Measurements from ENCODE around the gene DPP9. TPM values are rescaled to one million over a fixed set of nuclear protein-coding genes. Genes with fewer than 3 reads are reported as not detected.
"Not testable (repeated sequence)": the region's sequence is repeated elsewhere in the genome, so short reads cannot be mapped to it uniquely, and the experiment has no call there.

Gene DPP9
- polyA plus RNA-seq, 1 donor, result 25.9 TPM

DNA sequence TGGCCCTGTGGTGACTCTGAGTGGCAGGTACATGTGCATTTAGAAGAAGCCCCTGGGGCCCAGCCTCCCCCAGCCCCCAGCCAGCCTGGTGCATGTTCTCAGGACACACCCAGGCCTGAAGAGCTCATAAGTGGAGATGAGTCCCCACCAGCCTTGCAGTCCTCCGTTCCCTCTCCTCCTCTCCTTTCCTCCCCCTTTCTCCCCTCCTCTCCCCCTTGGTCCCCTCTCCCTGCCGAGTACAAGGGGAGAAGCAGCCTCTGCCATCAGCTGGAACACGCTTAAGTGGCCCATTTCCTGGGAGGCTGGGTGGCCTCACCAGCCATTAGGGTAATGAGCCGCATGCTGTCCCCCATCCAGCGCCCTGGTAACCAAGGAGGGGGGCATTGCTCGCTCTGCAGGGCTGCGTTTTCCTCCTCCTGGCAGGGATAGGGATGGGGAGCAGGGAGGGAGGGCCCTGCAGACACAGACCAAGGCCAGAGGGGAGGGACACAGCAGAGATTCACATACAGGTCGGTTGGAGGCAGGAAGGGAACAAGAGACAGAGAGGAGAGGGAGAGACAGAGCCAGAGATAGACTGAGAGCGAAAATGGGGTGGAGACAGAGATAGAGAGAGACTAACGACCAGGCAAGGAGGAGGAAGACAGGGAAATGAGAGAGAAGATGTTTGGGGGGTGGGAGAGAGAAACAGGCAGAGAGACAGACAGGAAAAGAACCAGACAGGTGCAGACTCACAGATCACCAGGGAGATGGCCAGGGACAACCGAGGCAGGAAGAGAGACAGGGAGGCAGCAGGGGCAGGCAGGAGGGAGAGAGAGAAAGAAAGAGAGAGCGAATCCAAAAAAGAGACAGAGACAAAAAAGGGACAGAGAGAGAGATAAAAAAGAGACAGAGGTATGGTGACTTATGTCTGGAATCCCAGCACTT is 19.3 kb upstream of the DPP9 start:
- no peak for DNase-seq

GRCh38 chr19:4740092-4740491 is 16.4 kb upstream of the DPP9 start:
- no peak for DNase-seq

GRCh38 chr19:4738734-4739133 is 15.1 kb upstream of the DPP9 start:
- DNase-seq, result no peak

DNA sequence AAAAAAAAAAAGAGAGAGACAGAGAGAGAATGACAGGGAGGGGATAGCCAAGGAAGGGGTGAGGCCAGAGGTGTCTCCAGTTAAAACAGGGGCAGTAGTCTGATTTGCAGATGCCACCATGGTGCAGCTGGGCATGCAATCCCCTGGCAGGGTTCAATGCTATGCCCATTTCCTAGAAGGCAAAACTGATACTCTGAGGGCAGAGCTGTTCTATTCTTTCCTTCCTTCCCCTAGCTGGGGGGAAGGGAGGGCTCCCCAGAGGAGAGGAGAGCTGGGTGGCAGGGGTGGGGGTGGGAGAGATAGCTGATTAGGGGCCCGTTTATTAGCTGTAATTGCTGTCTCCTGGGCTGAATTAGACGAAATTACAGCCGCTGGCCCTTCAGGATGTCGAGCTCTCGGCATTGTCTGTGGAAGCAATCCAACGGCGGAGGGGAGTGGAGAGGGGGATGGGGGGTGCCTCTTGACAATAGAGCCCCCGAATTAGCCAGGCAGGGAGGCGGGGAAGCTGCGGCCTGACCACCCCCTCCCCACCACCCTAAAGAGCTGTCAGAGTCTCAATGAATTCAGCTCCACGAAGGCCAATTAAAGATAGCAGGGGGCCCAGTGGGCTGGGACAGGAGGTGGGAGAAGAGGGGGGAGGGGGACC is 14.4 kb upstream of the DPP9 start:
- DNase-seq, result no peak

DNA sequence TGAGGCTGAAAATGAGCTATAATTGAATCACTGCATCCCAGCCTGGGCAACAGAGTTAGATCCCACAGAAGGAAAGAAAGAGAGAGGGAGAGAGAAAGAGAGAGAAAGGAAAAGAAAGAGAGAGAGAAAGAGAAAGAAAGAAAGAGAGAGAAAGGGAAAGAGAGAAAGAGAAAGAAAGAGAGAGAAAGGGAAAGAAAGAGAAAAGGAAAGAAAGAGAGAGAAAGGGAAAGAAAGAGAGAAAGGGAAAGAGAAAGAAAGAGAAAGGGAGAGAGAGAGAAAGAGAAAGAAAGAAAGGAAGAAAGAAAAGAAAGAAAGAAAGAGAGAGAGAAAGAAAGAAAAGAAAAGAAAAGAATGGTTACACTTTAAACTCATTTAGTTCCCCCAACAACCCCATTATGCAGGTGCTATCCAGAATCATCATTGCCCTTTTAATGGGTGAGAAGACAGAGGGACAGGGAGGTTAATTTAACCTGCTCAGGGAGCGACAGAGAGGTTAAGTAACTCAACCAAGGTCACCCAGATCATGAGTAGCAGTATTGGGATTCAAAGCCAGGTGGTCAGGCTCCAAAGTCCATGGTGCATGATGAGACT is 10.2 kb upstream of the DPP9 start:
- no peak for DNase-seq

- DNase-seq, result peak; percentile 53
Measured at GRCh38 chr19:4732680-4733114, 9.1 kb upstream of the DPP9 start.

GRCh38 chr19:4730740-4731171 is 7.1 kb upstream of the DPP9 start:
- no peak for DNase-seq

DNA sequence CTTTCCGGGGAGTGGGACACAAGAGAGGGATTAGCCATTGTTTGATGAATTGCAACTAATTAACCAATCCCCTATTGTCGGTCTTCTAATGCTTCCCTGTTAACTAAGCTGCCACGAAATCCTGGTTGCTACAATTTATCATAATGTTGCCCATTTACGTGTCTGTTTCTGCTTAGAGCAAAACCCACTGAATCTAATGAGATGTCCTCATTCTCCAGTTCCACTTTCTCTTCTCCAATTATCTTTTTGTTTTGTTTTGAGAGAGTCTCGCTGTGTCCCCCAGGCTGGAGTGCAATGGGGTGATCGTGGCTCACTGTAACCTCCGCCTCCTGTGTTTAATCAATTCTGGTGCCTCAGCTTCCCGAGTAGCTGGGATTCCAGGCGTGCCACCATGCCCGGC is 5.2 kb upstream of the DPP9 start:
- no peak for DNase-seq

DNA sequence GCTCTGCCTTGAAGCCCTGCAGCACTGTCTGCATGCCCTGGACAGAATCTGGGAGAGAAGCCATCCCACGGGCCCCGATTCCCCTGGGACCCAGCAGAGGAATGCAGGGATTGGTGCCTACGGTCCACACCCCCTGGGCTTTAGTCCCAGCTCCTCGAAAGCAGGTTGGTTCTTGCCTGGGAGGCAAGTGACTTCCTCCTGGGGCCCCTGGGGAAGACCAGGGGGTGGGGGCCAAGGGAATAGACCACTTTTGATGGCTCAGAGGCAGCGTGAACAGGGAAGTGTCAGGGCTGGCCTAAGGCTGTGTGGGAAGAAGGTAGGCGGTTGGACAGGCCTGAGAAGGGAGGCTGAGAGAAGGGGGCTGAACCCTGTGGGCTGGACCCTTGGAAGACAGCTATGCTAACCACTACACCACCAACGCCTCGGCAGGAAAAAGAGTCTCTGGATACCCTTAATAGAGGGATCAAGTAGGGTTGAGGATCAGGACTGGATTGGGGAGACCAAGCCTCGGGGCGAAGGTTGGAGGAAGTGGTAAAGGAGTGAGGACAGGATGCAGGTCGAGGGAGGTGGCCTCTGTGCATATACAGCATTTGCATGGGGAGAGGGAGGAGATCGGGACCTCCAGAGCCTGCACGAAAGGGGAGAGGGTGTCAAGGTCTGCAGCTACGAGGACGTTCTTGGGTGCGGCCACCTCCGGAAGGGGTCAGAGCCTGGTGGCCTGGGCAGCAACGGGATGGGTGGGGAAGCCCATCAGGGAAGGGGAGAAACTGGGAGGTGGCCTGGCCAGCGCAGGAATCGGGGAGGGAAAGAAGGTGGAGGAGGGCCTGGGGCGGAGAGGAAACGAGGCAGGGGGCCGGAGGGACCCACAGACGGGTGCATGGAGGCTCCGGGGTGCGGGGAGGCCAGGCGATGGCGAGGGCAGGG is 709 bp downstream of the DPP9 start:
- no peak for DNase-seq

DNA sequence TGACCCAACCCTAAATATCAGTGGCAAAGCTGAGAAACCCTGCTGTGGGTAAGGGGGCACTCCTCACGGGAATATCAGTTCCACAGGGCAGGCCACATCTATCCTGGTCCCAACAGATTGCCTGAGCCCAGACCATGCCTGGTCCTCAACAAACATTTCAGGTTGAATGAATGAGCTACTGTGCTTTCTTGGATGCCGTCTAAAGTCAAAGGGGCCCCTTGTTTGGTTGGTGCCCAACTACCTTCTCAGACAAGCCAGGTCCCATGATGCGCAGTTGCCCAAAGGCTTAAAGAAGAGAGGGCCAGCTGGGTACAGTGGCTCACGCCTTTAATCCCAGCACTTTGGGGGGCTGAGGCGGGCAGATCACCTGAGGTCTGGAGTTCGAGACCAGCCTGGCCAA is 2.4 kb downstream of the DPP9 start:
- no peak for DNase-seq

GRCh38 chr19:4720037-4720700 is 3.5 kb downstream of the DPP9 start:
- DNase-seq, result no peak

DNA sequence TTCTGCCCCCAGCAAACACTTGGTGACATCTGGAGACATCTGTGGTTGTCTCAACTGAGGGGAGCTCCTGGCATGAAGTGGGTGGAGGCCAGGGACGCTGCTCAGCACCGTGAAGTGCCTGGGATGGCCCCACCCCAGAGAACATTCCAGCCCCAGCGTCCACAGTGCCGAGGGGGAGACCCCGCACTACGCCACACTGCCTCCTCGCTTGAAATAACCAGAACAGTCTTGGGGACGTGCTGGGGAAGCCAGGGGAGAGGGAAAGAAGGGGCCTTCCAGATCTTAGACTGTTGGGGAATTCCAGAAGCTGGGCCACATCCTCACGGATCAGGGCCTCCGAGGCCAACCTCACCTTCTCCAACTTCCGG is 4.2 kb downstream of the DPP9 start:
- no peak for DNase-seq

GRCh38 chr19:4717966-4718701 is 5.5 kb downstream of the DPP9 start:
- no peak for DNase-seq

DNA sequence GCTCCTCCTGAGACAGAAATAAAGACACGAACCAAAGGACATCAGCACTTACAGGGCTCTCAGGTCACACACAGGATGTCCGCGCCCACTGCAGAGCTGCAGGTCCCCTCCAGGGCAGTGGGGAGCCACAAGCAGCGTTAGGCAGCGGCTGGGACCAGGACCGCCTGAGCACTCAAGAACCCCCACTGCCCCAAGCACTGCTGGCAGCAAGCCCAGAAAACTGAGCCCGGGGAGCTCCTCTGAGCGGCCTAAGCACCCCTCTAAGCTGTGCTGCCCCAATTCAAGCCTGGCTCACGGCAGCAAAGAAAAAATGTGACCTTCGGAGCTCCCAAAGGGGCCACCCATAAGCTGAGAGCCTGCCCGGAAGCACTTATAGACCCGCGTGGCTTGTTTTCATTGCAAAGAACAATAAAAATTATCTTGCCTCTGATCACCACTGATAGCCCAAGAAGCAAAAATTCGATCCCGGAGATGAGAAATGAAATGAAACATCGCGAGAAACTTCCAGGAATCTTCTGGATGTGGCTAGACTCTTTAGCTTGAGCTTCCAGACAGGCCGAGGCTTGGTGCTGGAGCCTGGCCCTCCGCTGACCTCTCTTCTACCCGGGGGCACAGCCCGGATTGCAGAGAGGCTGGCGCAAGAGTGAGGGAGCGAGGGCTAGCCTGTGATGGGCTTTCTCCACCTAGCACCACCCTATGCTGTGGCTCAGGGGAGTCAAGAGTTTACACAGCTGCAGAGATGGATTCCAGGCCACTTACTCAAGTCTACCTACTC is 6.3 kb downstream of the DPP9 start:
- DNase-seq, result no peak

DNA sequence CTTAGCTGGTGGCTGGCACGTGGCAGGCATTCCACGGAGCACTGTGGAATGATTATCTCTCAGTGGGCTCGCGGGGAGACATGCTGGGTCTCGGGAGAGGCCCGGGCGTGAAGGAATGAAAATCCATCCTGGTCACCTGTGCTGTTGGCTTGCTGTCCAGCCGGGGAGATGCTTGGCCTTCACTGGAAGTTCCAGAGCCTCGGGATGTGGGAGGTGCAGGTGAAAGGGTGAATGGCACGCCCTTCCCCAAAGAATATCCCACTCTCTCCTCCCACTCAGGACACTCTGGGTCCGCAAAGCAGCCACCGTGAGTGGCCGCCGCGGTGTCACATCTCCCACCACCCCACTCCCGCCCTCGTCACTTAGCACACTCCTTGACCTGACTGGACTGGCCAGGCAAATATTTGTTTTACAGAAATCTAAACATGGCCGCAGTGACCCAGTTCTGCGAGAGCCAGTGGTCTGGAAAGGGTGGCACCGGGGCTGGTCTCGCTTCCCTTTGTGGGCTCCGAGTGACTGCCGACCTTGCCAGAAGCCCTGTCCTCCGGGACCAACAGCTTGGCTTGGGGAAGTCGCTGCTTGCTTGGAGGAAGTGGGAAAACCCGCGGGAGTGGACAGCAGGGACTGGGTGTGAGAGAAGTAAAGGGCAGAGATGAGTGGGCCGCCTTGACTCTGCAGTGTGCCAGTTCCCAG is 8.0 kb downstream of the DPP9 start:
- no peak for DNase-seq

- not testable (repeated sequence) for DNase-seq
Measured at GRCh38 chr19:4715178-4715528, 8.5 kb downstream of the DPP9 start.

- DNase-seq, result no peak
Measured at GRCh38 chr19:4714016-4714415, 9.6 kb downstream of the DPP9 start.

GRCh38 chr19:4713384-4713951 is 10.2 kb downstream of the DPP9 start:
- no peak for DNase-seq

DNA sequence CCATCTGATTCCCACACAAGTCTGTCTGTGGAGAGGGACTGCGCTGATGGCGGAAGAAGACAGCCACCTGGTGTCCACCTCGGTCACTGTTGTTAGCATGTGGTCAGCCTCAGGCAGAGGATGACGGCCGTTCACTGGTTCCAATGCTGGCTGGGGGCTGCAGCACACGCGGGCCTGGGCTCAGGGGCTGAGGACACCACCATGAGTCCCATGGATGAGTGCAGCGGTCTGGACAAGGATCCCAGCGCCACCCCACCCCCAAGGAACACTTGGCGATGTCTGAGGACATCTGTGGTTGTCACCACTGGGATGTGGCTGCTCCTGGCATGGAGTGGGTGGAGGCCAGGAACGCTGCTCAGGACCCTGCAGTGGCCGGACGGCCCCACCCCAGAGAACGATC is 10.9 kb downstream of the DPP9 start:
- no peak for DNase-seq
